BE2C (cell line): ENCODE results near the gene RELN.
A peak's percentile ranks its signal among the peaks of the same experiment; 100 is the strongest.

ENCODE experiments used
- DNase-seq: peaks from one replicate; pipeline ENCODE4 v3.0.0-alpha.2; 2020
- H3K27me3 ChIP-seq: fragments of 250-450 bp; sonication (Bioruptor Pico); 2 replicates; pipeline ENCODE4 v1.5.1; 2020; ENCODE audit warnings: mild to moderate bottlenecking
- H3K36me3 ChIP-seq: fragments of 250-450 bp; sonication (Bioruptor Pico); 2 replicates; pipeline ENCODE4 v1.5.1; 2020; ENCODE audit warnings: mild to moderate bottlenecking
- H3K4me1 ChIP-seq: fragments of 250-450 bp; sonication (Bioruptor Pico); 2 replicates; pipeline ENCODE4 v1.5.1; 2020
- H3K4me3 ChIP-seq: 2 replicates; pipeline ENCODE4 v1.5.1; 2011; ENCODE audit warnings: low read depth, low read length
- H3K9me3 ChIP-seq: fragments of 250-450 bp; sonication (Bioruptor Pico); 2 replicates; pipeline ENCODE4 v1.5.1; 2020
- TF ChIP-seq, protein P1 (sequence below): IDR thresholded peaks from 2 replicates; pipeline ENCODE4 v1.5.1; 2012; ENCODE audit warnings: mild to moderate bottlenecking, low read depth, low read length

RELN gene

GRCh38 chr7:103813970-103814369 is 175.5 kb downstream of the RELN start:
- H3K9me3 ChIP-seq: no peaks in the 10 kb centered on the region
- TF ChIP-seq, protein P1, sequence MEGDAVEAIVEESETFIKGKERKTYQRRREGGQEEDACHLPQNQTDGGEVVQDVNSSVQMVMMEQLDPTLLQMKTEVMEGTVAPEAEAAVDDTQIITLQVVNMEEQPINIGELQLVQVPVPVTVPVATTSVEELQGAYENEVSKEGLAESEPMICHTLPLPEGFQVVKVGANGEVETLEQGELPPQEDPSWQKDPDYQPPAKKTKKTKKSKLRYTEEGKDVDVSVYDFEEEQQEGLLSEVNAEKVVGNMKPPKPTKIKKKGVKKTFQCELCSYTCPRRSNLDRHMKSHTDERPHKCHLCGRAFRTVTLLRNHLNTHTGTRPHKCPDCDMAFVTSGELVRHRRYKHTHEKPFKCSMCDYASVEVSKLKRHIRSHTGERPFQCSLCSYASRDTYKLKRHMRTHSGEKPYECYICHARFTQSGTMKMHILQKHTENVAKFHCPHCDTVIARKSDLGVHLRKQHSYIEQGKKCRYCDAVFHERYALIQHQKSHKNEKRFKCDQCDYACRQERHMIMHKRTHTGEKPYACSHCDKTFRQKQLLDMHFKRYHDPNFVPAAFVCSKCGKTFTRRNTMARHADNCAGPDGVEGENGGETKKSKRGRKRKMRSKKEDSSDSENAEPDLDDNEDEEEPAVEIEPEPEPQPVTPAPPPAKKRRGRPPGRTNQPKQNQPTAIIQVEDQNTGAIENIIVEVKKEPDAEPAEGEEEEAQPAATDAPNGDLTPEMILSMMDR: no peak
- peaks cover 30% of the 10 kb centered on the region for H3K4me1 ChIP-seq

GRCh38 chr7:103811997-103812396 is 177.5 kb downstream of the RELN start:
- DNase-seq: no peak
- H3K36me3 ChIP-seq: no peaks in the 10 kb centered on the region

More at GRCh38 chr7:103813970-103814369, 175.5 kb downstream of the RELN start:
- H3K36me3 ChIP-seq: no peaks in the 10 kb centered on the region
- no peak for DNase-seq
- no peaks in the 10 kb centered on the region for H3K27me3 ChIP-seq
- H3K4me3 ChIP-seq: no peak overlapping the region

DNA sequence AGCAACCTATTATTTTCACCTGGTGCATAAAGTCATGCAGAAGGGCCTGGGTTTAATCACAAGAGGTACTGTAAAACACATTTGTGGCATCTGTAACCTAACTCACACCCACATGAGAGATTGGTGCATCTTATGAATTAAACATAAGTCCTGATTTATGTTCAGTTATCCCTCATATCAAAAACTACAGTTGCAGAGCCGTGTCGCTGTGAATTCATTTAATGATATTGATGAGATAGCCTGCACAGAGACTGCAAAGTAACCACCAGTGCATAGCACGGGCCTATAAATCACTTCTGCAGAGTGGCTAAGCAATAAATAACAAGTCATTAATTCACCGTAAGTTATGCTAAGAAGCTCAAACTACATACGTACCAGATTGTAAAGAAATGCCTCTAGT is 178.2 kb downstream of the RELN start:
- Histone ChIP-seq H3K4me1 (peaks cover 25% of the 10 kb centered on the region), H3K9me3 (no peaks in the 10 kb centered on the region), H3K36me3 (no peaks in the 10 kb centered on the region), H3K27me3 (no peaks in the 10 kb centered on the region), H3K4me3 (no peak overlapping the region)
- DNase-seq: peak; percentile 16
- TF ChIP-seq, protein P1: no peak

More at GRCh38 chr7:103811997-103812396, 177.5 kb downstream of the RELN start:
- no peak overlapping the region for H3K4me3 ChIP-seq
- peaks cover 25% of the 10 kb centered on the region for H3K4me1 ChIP-seq
- no peaks in the 10 kb centered on the region for H3K27me3 ChIP-seq
- TF ChIP-seq, protein P1: no peak
- no peaks in the 10 kb centered on the region for H3K9me3 ChIP-seq

- H3K36me3 ChIP-seq: no peaks in the 10 kb centered on the region
- H3K27me3 ChIP-seq: no peaks in the 10 kb centered on the region
- TF ChIP-seq, protein P1: no peak
- H3K4me1 ChIP-seq: peaks cover 25% of the 10 kb centered on the region
- H3K9me3 ChIP-seq: no peaks in the 10 kb centered on the region
- DNase-seq: peak; percentile 67
- H3K4me3 ChIP-seq: peak overlapping the region; percentile 17; the same call in 1 of the 2 replicates
Observed at GRCh38 chr7:103810112-103810744, 179.2 kb downstream of the RELN start.

GRCh38 chr7:103809229-103809994 is 180.0 kb downstream of the RELN start:
- no peak overlapping the region for H3K4me3 ChIP-seq
- no peaks in the 10 kb centered on the region for H3K36me3 ChIP-seq
- no peaks in the 10 kb centered on the region for H3K27me3 ChIP-seq
- peaks cover 25% of the 10 kb centered on the region for H3K4me1 ChIP-seq
- no peak for DNase-seq
- TF ChIP-seq, protein P1: no peak
- no peaks in the 10 kb centered on the region for H3K9me3 ChIP-seq

- H3K4me3 ChIP-seq: no peak overlapping the region
- no peaks in the 10 kb centered on the region for H3K36me3 ChIP-seq
- H3K9me3 ChIP-seq: no peaks in the 10 kb centered on the region
- TF ChIP-seq, protein P1: no peak
- DNase-seq: no peak
- no peaks in the 10 kb centered on the region for H3K27me3 ChIP-seq
- H3K4me1 ChIP-seq: peaks cover 5% of the 10 kb centered on the region
Observed at GRCh38 chr7:103805346-103805745, 184.1 kb downstream of the RELN start.
